TTC549 (cell line): Measurements from ENCODE around the gene SYPL2.

Experiments used
- FAIRE-seq: peaks from 2 replicates; lab custom pipeline; 2012; peaks lifted over from hg19 to GRCh38; lab: Jason Lieb, UNC

Gene SYPL2

DNA sequence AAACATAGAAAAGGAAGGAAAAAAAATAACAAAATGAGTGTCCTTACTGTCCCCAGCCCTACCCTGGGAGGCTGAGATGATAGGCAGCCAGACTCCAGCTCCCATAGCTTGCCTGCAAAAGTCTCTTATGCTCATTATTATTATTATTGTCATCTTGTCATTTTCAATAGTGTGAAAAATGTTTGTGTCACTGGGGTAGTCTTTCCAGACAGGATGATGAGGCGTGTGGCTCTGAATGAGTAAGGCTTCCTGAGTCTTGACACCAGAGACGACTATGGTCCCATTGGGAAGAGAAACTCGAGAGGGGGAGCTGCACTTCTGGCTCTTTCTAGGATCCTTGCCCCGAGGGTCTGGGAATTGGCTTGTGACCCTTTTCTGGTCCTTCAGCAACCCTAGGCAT is 26.4 kb downstream of the SYPL2 start:
- no peak for FAIRE-seq

DNA sequence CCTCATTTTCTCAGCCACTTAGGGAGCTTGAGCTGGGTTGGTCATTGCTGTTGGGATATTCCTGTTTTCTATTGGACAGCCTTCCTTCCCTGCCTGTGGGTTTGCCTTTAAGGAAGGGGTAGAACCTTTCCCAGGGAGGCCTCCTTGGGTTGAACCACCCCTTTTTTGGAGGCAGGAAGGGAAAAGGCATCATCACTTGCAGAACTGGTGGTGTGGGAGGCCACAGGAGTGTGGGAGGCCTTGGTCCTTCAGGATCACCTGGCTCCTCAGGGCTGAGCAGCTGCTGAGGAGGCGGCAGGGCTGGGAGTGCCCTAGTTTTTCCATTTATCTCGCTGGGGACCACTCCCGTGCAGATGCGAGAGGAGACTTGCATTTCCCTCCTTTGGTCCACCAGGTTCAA is 26.9 kb downstream of the SYPL2 start:
- FAIRE-seq = no peak

DNA sequence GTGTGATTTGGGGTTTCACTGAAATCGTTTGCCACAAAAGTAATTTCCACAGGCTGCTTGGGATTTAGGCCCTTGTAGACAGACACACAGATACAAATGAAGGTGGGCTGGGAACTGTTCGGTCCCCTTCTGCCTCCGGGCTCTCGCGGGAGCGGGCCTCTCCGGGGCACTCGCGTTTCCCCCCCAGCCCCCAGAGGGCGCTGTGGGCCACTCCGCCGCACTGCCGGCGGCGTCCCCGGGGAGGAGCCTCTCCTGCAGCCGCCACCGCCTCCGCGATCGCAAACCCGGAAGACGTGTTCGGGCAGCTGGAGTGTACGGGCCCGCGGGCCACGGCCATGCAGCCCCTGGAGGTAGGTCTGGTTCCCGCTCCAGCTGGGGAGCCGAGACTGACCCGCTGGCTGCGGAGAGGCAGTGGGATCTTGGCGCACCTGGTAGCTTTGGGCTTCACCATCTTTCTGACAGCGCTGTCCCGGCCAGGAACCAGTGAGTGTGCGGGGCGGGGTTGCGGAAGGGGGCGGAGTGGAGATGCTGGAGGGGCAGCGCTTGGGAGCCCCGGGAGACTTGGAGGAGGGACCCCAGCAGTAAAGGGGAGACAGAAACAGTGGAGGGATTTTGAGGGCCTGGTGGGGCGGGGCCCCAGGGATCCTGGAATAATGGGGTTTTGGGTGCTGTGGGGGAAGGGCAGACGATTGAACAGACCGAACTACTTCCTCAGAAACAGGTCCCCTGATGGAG is 27.6 kb downstream of the SYPL2 start, which contains the start of gene CYB561D1:
TSS of gene CYB561D1 (plus strand) at position 290 of the 735 bp plus-strand sequence. CDS start at position 336, 46 bp downstream.
- FAIRE-seq = no peak

DNA sequence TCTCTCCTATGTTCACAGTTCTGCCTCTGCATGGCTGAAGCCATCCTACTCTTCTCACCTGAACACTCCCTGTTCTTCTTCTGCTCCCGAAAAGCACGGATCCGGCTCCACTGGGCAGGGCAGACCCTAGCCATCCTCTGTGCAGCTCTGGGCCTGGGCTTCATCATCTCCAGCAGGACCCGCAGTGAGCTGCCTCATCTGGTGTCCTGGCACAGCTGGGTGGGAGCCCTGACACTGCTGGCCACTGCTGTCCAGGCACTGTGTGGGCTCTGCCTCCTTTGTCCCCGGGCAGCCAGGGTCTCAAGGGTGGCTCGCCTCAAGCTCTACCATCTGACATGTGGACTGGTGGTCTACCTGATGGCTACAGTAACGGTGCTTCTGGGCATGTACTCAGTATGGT is 29.4 kb downstream of the SYPL2 start:
- no peak for FAIRE-seq

DNA sequence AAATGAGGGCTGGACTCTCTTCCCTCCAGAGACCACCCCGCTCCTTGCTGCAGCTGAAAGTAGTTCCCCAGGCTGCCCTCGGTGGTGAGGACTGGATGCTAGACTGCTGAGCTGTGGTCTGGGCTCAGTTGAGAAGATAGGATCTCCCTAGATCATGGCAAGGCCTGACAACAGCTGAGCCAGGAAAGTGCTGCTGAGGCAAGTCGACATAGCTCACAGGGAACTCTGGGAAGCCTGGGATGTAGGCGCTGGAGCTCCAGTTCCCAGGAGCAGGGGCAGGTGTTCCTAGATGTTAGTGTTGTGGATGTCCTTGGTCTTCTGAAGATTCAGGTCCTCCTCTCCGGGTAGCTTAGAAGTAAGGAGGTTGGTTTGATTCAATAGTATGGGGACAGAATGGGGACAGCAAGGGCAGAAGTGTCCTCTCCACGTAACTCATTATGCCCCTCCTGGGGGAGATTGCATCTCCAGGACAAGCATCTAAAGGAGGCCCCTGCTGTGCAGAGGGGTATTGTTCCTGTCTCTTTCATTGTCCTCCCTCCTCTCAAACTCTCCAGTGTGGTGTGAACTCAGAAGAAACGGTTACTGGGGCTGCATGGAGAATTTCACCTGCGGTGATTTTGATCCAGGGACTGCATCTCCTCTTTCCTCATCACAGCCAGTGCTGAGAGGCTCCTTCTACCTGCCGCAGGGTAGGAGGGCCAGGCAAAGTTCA is 31.3 kb downstream of the SYPL2 start:
- no peak for FAIRE-seq

DNA sequence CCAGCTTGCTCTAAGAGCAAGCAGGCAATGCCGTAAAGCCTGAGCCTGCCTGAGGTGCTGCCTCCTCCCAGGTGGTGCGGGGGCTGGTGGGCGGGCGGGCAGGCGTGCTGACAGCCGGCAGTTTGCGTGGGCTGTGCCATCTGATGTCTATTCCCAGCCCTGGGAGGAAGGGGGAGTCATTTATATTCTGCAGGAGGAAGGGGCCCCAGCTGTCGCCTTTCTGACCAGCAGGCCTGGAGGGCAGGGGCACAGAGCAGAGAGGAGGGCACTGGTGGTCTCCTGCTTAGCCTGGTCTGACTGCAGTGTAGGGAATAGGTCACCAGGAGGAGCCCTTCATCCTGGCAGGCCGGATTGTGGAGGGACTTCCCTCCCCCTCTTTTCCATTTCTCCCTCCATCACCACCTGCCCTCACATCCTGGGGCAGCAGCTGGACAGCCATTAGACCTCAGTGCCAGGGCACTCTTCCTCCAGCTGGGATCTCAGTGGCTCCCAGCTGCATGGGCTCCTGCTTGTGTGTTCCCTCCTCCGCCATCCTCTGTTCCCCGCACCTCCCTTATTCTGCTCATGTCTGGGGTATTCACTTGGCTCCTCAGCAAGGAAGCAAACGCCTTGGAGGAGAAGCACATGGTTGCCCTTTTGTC is 31.9 kb downstream of the SYPL2 start:
- FAIRE-seq = no peak

DNA sequence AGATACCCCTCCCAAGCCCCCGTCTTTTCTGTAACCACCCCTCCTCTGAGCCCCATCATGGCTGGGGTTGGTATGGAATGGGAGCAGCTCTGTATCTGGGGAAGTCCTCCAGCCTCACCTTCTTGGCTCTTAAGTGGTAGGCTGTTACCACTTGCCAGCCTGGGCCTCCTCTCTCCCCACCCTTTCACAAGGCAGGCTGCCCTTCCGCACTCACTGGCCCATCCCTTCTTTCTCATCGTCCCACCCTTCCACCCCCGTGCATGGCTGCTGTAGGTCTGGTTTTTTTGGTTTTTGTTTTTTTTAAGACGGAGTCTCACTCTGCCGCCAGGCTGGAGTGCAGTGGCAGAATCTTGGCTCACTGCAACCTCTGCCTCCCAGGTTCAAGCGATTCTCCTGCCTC is 32.7 kb downstream of the SYPL2 start:
- no peak for FAIRE-seq

DNA sequence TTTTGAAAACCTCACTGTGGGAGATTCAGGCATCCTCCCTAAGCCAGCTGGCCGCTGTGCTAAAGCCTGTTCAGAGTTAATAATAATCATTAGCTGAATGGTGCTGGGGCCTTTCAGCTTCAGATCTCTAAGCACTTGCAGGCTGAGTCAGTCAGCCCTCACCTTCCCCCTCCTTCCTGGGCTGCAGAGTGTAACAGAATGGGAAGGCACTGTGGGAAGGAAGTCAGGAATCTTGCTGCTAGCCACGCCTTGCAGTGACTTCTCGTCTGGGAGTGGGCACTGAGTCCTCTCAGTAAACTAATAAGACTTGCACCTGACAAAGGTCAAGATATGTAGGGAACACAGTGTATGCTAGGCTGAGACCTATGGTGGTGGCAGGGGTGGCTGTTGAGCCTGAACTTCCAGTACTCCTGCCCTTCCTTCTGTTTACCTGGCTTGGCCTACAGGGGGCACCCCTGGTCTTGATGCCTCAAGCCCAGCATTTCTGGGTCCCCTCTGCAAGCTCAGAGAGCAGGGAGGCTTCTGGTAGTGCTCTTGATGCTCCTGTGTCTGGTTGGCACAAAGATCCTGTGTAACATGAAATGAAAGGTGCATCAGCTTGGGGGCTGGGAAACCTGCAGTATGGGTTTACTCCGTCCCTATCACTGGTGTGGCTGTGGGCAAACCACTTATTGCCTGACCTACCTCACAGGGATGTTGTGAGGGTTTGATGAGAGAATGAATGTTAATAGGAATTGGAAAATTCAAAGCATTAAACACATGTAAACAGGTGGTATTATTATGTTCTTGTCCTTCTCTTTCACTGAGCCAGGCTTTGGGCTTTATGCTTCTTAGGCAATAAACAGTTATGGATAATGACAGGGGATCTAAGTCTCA is 33.6 kb downstream of the SYPL2 start:
- FAIRE-seq = no peak

DNA sequence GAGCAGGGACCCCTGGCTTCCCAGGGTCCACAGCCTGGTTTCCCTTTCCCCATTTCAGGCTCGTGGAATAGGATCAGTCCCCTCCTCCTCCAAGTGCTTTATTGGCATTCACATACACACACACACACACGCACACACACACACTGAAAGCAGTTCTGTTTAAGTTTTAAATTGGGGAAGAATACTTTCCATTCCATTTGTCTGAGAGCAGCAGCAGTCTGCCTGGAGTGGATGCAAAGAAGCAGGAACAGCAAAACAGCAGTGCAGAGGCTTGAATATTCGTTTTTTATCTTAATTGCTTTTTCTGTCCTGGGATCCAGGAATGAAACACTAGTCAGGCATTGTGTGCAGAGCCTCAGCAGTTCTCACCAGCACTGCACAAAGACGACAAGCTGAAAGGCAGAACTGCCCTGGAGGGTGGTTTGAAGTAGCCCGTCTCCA is 34.6 kb downstream of the SYPL2 start:
- FAIRE-seq = no peak

DNA sequence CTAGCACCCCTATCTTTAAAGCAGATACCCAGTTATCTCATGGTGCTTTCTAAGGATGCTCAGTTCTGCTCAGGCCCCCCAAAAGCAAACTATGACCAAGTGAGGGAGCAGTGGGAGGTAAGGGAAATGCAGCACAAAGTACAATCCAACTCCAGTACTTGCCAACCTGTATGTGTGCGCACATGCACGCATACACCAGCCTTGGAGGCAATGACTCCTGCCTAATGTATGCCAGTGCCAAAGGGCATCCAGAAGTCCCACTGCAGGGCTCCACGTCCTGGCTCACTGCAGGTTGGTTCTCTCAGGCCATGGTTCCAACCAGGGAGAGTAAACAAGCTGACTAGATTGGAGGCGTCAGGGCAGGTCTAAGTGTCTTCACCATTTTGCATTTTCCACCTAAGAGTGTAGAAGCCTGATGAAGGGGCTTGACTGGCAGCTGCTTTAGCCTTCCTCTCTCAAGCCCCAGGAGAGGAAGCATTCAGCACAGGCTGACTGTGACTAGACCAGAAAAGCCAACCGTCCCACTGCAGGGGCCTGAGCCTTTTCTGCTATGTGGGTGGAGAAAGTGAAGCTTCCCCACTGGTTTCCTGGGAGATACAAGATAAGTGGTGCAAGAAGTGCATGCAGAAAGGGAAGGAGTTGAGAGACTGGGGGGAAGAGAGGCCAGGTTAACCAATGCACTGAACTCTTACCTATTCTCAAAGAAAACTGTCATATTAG is 35.5 kb downstream of the SYPL2 start:
- FAIRE-seq = no peak

DNA sequence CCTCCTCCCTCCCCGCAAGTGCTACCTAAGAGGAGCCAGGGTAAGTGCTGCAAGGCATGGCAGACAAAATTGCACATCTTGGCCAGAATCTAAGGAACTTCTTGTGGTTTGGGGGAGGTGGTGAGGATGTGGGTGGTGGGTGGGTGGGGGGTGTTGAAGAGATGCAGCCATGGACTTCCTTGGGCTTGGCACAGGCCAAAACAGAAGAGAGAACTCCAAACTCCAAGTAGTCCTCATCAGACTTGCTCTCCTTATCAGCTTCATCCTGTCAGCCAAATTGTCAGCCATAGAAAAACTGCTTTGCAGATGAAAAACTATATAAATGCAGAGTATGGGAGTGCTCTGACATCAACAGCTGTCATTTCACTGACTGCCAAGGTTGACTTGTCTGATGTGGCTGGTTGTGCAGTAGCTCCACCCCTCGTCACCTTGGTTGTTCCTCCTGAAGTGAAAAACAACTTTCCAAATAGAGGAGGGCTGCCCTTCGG is 36.1 kb downstream of the SYPL2 start:
- FAIRE-seq = no peak

DNA sequence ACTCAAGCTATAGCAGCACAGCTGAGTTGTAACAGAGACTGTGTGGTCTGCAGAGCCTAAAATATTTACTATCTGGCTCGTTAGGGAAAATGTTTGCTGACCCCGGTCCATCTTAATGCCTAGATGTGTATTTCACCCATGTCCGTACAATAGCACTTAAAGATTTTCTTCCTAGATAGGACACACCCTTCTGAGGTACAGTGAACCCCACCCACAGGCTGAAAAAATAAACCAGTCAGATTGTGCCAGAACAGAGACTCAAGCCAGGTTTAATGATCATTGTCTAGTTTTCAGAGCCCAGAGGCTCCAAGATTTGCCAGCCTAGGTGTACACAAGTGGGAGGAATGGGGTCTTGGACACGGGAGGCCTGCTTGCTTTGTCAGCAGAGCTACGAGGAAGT is 37.6 kb downstream of the SYPL2 start:
- FAIRE-seq = no peak

DNA sequence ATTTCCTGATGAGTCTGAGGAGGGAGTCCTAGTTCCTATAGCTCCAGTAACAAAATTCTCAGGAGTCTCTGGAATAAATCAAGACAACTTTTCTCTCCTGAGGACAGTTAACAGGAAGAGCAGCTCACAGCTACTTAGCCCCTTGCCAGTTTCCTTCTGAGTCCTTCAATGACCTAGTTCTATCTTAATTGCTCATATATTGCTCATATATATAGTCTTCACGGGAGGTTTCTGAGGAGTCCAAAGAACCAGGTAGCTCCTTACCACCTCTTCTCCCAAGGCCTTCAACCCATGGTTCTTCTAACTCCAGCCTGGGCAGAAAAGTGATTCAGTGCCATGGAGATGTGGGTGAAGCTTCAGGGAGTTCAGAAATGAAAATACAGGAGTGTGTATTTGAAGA is 38.6 kb downstream of the SYPL2 start:
- FAIRE-seq = no peak

DNA sequence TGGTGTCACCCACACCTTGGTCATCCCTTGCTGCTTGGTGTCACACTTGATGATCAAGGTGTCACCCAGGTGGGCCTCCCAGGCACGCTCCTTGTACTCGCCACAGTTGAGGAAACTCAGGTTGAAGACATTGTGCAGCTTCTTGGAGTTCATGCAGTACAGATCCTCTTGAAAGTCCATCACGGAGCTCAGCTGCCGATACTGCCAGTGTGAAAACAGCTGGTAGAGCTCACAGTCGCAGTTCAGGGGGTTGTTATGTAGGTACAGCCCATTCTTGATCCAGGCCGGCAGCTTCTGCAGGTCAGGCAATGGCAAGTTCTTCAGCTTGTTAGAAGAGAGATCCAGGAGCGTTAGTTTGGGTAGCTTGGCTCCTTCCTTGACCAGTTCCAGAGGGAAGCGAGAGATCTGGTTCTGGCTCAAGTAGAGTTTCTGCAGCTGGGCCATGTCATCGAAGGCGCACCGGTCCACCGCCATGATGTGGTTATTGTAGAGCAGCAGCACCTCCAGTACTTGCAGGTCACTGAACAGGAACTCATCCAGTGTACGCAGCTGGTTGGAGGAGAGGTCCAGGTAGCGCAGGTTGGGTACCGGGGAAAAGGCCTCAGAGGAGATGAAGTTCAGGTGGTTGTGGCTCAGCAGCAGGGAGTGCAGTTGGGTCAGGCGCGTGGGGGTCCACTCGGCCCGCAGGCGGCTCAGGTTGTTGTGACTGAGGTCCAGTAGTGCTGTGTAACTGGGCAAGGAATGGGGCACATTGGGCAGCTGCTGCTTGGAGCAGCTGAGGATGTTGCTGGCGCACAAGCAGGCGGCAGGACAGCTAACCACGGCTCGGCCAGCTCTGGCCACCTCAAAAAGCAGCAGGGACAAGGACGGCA is 41.9 kb downstream of the SYPL2 start:
- no peak for FAIRE-seq

DNA sequence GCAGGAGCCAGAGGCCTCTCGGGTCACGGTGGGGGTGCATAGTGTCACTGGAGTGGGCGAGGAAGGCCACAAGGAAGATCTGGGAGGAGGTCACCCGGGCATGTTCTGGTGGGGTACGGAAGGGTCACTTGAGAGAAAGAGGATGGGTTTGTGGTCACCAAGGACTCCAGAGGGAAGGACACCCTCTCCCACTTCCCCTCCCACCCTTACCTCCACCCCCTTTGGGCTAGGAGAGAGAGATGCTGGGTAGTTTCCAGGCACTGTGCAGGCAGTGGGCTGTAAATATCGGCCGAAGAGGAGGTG is 42.5 kb downstream of the SYPL2 start:
- no peak for FAIRE-seq

DNA sequence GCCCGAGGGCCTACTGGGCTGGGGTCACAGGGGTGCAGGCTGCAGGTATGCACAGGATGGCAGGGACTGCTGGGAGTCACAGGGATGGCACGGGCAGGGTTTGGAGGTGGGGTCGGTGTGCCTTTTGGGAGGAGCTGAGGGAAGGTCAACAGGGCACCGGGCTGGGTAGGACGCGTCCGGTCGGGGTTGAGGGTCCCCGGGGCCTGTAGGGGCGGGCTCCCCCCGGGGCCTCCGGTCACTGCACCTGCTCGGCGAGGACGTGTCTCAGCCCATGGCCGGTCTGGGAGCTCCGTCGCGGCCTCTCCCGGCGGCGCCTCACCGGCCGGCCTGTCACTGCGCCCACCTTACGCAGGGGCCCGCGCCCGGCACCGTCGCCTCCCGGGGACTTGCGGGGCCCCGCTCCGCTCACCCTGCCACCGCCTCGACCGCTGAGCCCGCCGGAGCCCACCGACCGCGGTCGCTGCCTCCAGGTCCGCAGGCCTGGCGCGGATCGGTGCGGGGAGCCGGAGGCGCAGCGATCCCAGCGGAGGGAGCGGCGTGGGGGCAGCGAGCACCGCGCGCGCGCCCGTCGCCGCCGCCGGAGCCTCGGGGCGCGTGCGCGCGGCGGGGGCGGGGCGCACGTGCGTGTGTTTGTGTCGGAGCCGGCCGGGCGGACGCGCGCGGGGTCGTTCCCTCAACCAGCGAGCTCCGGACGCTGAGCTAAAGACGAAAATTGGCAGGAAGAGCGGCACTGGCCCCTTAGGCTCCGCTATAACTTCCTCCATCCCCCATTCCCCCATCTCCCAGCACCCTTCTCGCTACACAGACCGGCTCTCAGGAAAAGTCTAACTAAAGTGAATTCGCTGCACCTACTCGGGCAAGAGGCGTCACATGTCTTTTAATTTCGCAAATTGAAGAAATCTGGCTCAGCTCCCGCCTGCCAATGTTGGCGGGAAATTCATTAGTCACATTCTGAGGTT is 43.1 kb downstream of the SYPL2 start, which contains the start of gene AMIGO1:
TSS of gene AMIGO1 (minus strand) at position 552 of the 959 bp plus-strand sequence. CDS start 815 bp downstream, outside the sequence.
- no peak for FAIRE-seq

DNA sequence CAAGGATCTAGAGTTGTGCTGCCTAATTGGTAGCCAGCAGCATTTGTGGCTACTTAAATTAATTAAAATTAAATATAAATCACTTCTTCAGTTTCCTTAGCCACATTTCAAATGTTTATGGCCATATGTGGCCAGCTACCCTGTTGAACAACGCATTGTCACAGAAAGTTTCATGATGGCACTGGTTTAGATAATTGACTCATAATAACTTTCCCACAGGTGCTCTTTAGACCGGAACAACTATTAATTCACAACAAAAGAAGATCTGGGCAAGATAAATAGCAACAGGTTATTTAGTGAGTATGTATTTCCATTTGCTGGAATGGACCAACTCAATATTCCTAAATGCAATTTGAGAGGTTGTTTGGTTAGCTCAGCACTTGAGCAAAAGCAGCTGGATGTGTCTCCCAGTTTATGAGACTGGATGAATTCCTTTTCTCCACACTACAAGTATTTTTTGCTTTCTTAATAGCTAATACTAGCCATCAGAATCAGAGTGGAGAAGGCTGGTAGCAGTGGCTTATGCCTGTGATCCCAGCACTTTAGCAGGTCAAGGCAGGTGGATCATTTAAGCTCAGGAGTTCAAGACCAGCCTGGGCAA is 46.9 kb downstream of the SYPL2 start:
- FAIRE-seq = no peak

DNA sequence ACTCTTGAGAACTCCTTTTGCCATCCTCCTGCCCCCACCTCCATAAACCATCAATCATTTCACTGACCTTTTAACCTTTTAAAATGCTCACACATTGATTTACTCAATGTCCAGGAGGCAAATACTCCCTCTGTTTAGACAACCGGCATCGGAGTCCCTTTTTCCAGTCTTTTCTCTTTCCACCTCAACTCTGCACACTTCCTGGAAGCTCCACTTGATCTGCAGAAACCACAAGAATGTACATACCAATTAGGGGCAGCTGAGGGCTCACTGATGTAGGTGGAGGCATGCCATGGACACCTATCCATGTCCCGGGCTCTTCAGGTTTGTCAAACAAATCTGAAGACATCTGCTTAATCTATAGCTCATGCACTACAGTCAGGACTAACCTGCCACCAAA is 48.5 kb downstream of the SYPL2 start:
- FAIRE-seq = no peak

DNA sequence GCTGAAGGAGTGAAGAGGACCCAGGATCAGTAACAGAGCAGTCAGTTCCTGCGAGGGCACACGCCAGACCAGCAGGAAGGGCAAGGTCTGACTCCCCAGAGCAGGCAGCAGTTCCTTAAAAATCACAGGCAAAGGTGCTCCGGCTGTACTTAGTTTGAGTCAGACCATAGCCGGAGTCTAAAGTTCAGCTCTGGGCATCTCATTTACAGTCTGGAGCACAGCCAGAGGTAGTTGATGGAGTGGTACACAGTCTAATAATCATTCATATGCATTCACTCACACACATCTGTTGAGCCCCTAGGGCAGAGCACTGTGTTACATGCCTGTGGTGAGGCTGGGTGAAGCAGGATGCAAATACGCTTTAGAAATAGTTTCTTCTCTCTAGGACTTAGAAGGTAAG is 50.5 kb downstream of the SYPL2 start:
- no peak for FAIRE-seq
